ENCODE results near the gene CLOCK. TPM values are rescaled to one million over a fixed set of nuclear protein-coding genes. Genes with fewer than 3 reads are reported as not detected.

Gene CLOCK
- total RNA-seq, 1 donor from 2014 or later = 20.4 TPM

- Mint-ChIP-seq H3K4me3 (ENCODE audit: unreplicated experiment) (no peak overlapping the region), H3K27ac (ENCODE audit: unreplicated experiment) (no peak overlapping the region), H3K27me3 (ENCODE audit: unreplicated experiment) (no peaks in the 10 kb centered on the region), H3K9me3 (ENCODE audit: unreplicated experiment) (peaks cover 5% of the 10 kb centered on the region), H3K4me1 (ENCODE audit: unreplicated experiment) (peaks cover 8% of the 10 kb centered on the region), H3K36me3 (ENCODE audit: unreplicated experiment) (no peaks in the 10 kb centered on the region)
- TF ChIP-seq CTCF (IDR thresholded peaks at IDR 0.05) = no peak
- DNase-seq (ENCODE audit: extremely low spot score, unreplicated experiment) = no peak
Observed at GRCh38 chr4:55517526-55518229, 29.0 kb downstream of the CLOCK start.

- Mint-ChIP-seq H3K36me3 (ENCODE audit: unreplicated experiment) (peaks cover 4% of the 10 kb centered on the region), H3K4me1 (ENCODE audit: unreplicated experiment) (peaks cover 15% of the 10 kb centered on the region), H3K9me3 (ENCODE audit: unreplicated experiment) (peaks cover 10% of the 10 kb centered on the region), H3K4me3 (ENCODE audit: unreplicated experiment) (no peak overlapping the region), H3K27me3 (ENCODE audit: unreplicated experiment) (no peaks in the 10 kb centered on the region), H3K27ac (ENCODE audit: unreplicated experiment) (no peak overlapping the region)
- no peak for TF ChIP-seq CTCF (IDR thresholded peaks at IDR 0.05)
- no peak for DNase-seq (ENCODE audit: extremely low spot score, unreplicated experiment)
Observed at GRCh38 chr4:55512922-55513571, 33.7 kb downstream of the CLOCK start.

- Mint-ChIP-seq H3K27me3 (ENCODE audit: unreplicated experiment) (no peaks in the 10 kb centered on the region), H3K4me3 (ENCODE audit: unreplicated experiment) (no peak overlapping the region), H3K36me3 (ENCODE audit: unreplicated experiment) (peaks cover 7% of the 10 kb centered on the region), H3K4me1 (ENCODE audit: unreplicated experiment) (peaks cover 15% of the 10 kb centered on the region), H3K9me3 (ENCODE audit: unreplicated experiment) (peaks cover 7% of the 10 kb centered on the region), H3K27ac (ENCODE audit: unreplicated experiment) (no peak overlapping the region)
- DNase-seq (ENCODE audit: extremely low spot score, unreplicated experiment) = no peak
- TF ChIP-seq CTCF (IDR thresholded peaks at IDR 0.05) = no peak
Observed at GRCh38 chr4:55512077-55512476, 34.6 kb downstream of the CLOCK start.

GRCh38 chr4:55510685-55511084 is 36.0 kb downstream of the CLOCK start:
- TF ChIP-seq CTCF (IDR thresholded peaks at IDR 0.05) = no peak
- Mint-ChIP-seq H3K36me3 (ENCODE audit: unreplicated experiment) (peaks cover 11% of the 10 kb centered on the region), H3K27ac (ENCODE audit: unreplicated experiment) (no peak overlapping the region), H3K9me3 (ENCODE audit: unreplicated experiment) (peaks cover 7% of the 10 kb centered on the region), H3K27me3 (ENCODE audit: unreplicated experiment) (no peaks in the 10 kb centered on the region), H3K4me1 (ENCODE audit: unreplicated experiment) (peaks cover 15% of the 10 kb centered on the region), H3K4me3 (ENCODE audit: unreplicated experiment) (no peak overlapping the region)
- DNase-seq (ENCODE audit: extremely low spot score, unreplicated experiment) = no peak

- Mint-ChIP-seq H3K9me3 (ENCODE audit: unreplicated experiment) (peaks cover 7% of the 10 kb centered on the region), H3K36me3 (ENCODE audit: unreplicated experiment) (peaks cover 11% of the 10 kb centered on the region), H3K4me1 (ENCODE audit: unreplicated experiment) (peaks cover 12% of the 10 kb centered on the region), H3K27me3 (ENCODE audit: unreplicated experiment) (no peaks in the 10 kb centered on the region), H3K27ac (ENCODE audit: unreplicated experiment) (no peak overlapping the region), H3K4me3 (ENCODE audit: unreplicated experiment) (no peak overlapping the region)
- no peak for TF ChIP-seq CTCF (IDR thresholded peaks at IDR 0.05)
- no peak for DNase-seq (ENCODE audit: extremely low spot score, unreplicated experiment)
Observed at GRCh38 chr4:55509266-55509665, 37.4 kb downstream of the CLOCK start.
